AG04450 (cell line): ENCODE data around the gene ZSCAN10. TPM values are rescaled to one million over a fixed set of nuclear protein-coding genes. Genes with fewer than 3 reads are reported as not detected.
"Not testable (repeated sequence)": the region's sequence is repeated elsewhere in the genome, so short reads cannot be mapped to it uniquely, and the experiment has no call there.

ENCODE experiments used
- CTCF ChIA-PET: fragments of 300-600, 350-600 bp; formaldehyde crosslinking; extraction: SDS; loops from one replicate; lab custom pipeline; 2022; ENCODE audit warnings: antibody characterized with exemption, inconsistent platforms; lab: Charles Lee
- POLR2A ChIA-PET: fragments of 350-600 bp; formaldehyde crosslinking; extraction: SDS; loops from one replicate; lab custom pipeline; 2021; ENCODE audit warnings: antibody characterized with exemption, inconsistent platforms; lab: Yijun Ruan, JAX
- DNase-seq: peaks from one replicate; pipeline ENCODE4 v3.0.0-alpha.2; 2011; ENCODE audit warnings: low read depth, low spot score
- H3K27ac ChIP-seq: one replicate; pipeline ENCODE4 v1.5.1; 2012; ENCODE audit warnings: low read depth, low read length, control low read depth
- H3K27me3 ChIP-seq: one replicate; pipeline ENCODE4 v1.6.0; 2012; ENCODE audit warnings: low read length; ENCODE audit not compliant: control insufficient read depth, insufficient read depth
- H3K4me3 ChIP-seq: 2 replicates; pipeline ENCODE4 v1.5.1; 2011; ENCODE audit warnings: mild to moderate bottlenecking, low read depth, low read length, control low read depth
- H3K9me3 ChIP-seq: 2 replicates; pipeline ENCODE4 v1.5.1; 2012; ENCODE audit warnings: low read length; ENCODE audit not compliant: control insufficient read depth, insufficient read depth
- CTCF ChIP-seq: IDR thresholded peaks from 2 replicates; pipeline ENCODE4 v1.5.1; 2011; ENCODE audit warnings: low read depth, low read length, control low read depth, inconsistent platforms
- polyA plus RNA-seq: library from polyadenylated mRNA; depleted of rRNA; stranded (reverse); fragments of >200 nt; gene quantifications from 2 replicates; pipeline ENCODE4 v1.2.3, GENCODE V29; 2011

Gene ZSCAN10
- polyA plus RNA-seq, 1 experiment, result not detected

GRCh38 chr16:3056336-3057180 is 42.5 kb downstream of the ZSCAN10 start:
- no peaks in the 10 kb centered on the region for H3K27me3 ChIP-seq
- CTCF ChIA-PET, result interaction anchor here (1.3 kb wide), 1 partner anchor 25 kb away, joined by 7 read pairs; no protein-coding TSS in a partner anchor

GRCh38 chr16:3055734-3056115 is 43.4 kb downstream of the ZSCAN10 start:
- not testable (repeated sequence) for H3K27ac ChIP-seq, H3K4me3 ChIP-seq, DNase-seq, H3K27me3 ChIP-seq, H3K9me3 ChIP-seq
- CTCF ChIA-PET, result interaction anchor here (1.3 kb wide), 1 partner anchor 24 kb away, joined by 7 read pairs; no protein-coding TSS in a partner anchor
- POLR2A ChIA-PET, result interaction anchor here (0.6 kb wide), 1 partner anchor 102 kb away, joined by 3 read pairs; no protein-coding TSS in a partner anchor

More at GRCh38 chr16:3056336-3057180, 42.5 kb downstream of the ZSCAN10 start:
- no peak for TF ChIP-seq CTCF
- H3K4me3 ChIP-seq, result no peak overlapping the region
- no peak for DNase-seq
- no peaks in the 10 kb centered on the region for H3K9me3 ChIP-seq
- POLR2A ChIA-PET, result no interaction called here
- H3K27ac ChIP-seq, result no peak overlapping the region

GRCh38 chr16:3054965-3055733 is 43.9 kb downstream of the ZSCAN10 start:
- ChIA-PET POLR2A (interaction anchor here (0.6 kb wide), 1 partner anchor 102 kb away, joined by 3 read pairs; no protein-coding TSS in a partner anchor), CTCF (interaction anchor here (1.3 kb wide), 1 partner anchor 23 kb away, joined by 7 read pairs; no protein-coding TSS in a partner anchor)
- no peak for TF ChIP-seq CTCF
- H3K9me3 ChIP-seq, result no peaks in the 10 kb centered on the region
- peaks cover 8% of the 10 kb centered on the region for H3K27me3 ChIP-seq
- no peak overlapping the region for H3K4me3 ChIP-seq
- DNase-seq, result no peak
- H3K27ac ChIP-seq, result no peak overlapping the region

GRCh38 chr16:3053330-3053710 is 45.8 kb downstream of the ZSCAN10 start:
- POLR2A ChIA-PET, result not testable (repeated sequence)

GRCh38 chr16:3052571-3053329 is 46.3 kb downstream of the ZSCAN10 start:
- POLR2A ChIA-PET, H3K27ac ChIP-seq, CTCF ChIA-PET, H3K9me3 ChIP-seq, DNase-seq, H3K4me3 ChIP-seq: not testable (repeated sequence)
- peaks cover 30% of the 10 kb centered on the region for H3K27me3 ChIP-seq

More at GRCh38 chr16:3053330-3053710, 45.8 kb downstream of the ZSCAN10 start:
- H3K4me3 ChIP-seq, CTCF ChIA-PET, H3K9me3 ChIP-seq, H3K27ac ChIP-seq, DNase-seq: not testable (repeated sequence)
- peaks cover 24% of the 10 kb centered on the region for H3K27me3 ChIP-seq

- H3K9me3 ChIP-seq, result no peaks in the 10 kb centered on the region; the same call in 1 of the 2 replicates
- no peak overlapping the region for H3K4me3 ChIP-seq
- H3K27me3 ChIP-seq, result peaks cover 42% of the 10 kb centered on the region
- no peak overlapping the region for H3K27ac ChIP-seq
- CTCF ChIA-PET, result interaction anchor here (1.0 to 1.2 kb wide), 2 partner anchors 12 to 24 kb away, joined by 3 read pairs; no protein-coding TSS in a partner anchor
- no peak for DNase-seq
- POLR2A ChIA-PET, result no interaction called here
- no peak for TF ChIP-seq CTCF
Measured at GRCh38 chr16:3051494-3051893, 47.6 kb downstream of the ZSCAN10 start.
